Measurements from ENCODE around the gene MSMO1.
"Not testable (repeated sequence)": the region's sequence is repeated elsewhere in the genome, so short reads cannot be mapped to it uniquely, and the experiment has no call there.

Gene MSMO1

GRCh38 chr4:165327211-165328100, at the start of gene MSMO1:
Gene MSMO1, plus strand, starts transcription at chr4:165327669. Its CDS starts 5,702 bp downstream, at chr4:165333371.
- DNase-seq: peak; percentile 98

- DNase-seq: not testable (repeated sequence)
Observed at GRCh38 chr4:165279531-165279930, 47.9 kb upstream of the MSMO1 start.

- not testable (repeated sequence) for DNase-seq
Observed at GRCh38 chr4:165284697-165285096, 42.8 kb upstream of the MSMO1 start.

- peak; percentile 50 for DNase-seq
Observed at GRCh38 chr4:165286619-165287340, 40.7 kb upstream of the MSMO1 start.

GRCh38 chr4:165288226-165288625, 39.2 kb upstream of the MSMO1 start:
- DNase-seq: no peak

GRCh38 chr4:165288639-165289422, 38.6 kb upstream of the MSMO1 start:
- DNase-seq: peak; percentile 52

- DNase-seq: no peak
Observed at GRCh38 chr4:165289423-165289785, 38.1 kb upstream of the MSMO1 start.

GRCh38 chr4:165293061-165293460, 34.4 kb upstream of the MSMO1 start:
- no peak for DNase-seq

- DNase-seq: no peak
Observed at GRCh38 chr4:165293927-165294649, 33.4 kb upstream of the MSMO1 start.

GRCh38 chr4:165294907-165295306, 32.6 kb upstream of the MSMO1 start:
- peak; percentile 33 for DNase-seq

GRCh38 chr4:165297626-165298025, 29.8 kb upstream of the MSMO1 start:
- no peak for DNase-seq

- DNase-seq: peak; percentile 51
Observed at GRCh38 chr4:165299399-165300060, 27.9 kb upstream of the MSMO1 start.

GRCh38 chr4:165301833-165302232, 25.6 kb upstream of the MSMO1 start:
- DNase-seq: peak; percentile 13

GRCh38 chr4:165302658-165303057, 24.8 kb upstream of the MSMO1 start:
- DNase-seq: no peak

- peak; percentile 19 for DNase-seq
Observed at GRCh38 chr4:165308166-165308565, 19.3 kb upstream of the MSMO1 start.

GRCh38 chr4:165308606-165309005, 18.9 kb upstream of the MSMO1 start:
- DNase-seq: no peak

- no peak for DNase-seq
Observed at GRCh38 chr4:165309456-165309855, 18.0 kb upstream of the MSMO1 start.

- DNase-seq: no peak
Observed at GRCh38 chr4:165312506-165312905, 15.0 kb upstream of the MSMO1 start.

GRCh38 chr4:165319030-165319429, 8.4 kb upstream of the MSMO1 start:
- no peak for DNase-seq

GRCh38 chr4:165319509-165319908, 8.0 kb upstream of the MSMO1 start:
- no peak for DNase-seq

GRCh38 chr4:165324236-165324917, 3.1 kb upstream of the MSMO1 start:
- DNase-seq: no peak

Data from MV-4-11 (cell line).